Activated CD8-positive, alpha-beta memory T cell treated with anti-CD3 and anti-CD28 coated beads, Interleukin-2, amount 50 U/mL, for 1 hour (primary cell): Measurements from ENCODE around the gene MAEA.
"Not testable (repeated sequence)": the region's sequence is repeated elsewhere in the genome, so short reads cannot be mapped to it uniquely, and the experiment has no call there.

Source experiments
- DNase-seq: peaks from one replicate; pipeline ENCODE4 v3.0.0-alpha.2; 2020; ENCODE audit errors: extremely low read depth

Gene MAEA

DNA sequence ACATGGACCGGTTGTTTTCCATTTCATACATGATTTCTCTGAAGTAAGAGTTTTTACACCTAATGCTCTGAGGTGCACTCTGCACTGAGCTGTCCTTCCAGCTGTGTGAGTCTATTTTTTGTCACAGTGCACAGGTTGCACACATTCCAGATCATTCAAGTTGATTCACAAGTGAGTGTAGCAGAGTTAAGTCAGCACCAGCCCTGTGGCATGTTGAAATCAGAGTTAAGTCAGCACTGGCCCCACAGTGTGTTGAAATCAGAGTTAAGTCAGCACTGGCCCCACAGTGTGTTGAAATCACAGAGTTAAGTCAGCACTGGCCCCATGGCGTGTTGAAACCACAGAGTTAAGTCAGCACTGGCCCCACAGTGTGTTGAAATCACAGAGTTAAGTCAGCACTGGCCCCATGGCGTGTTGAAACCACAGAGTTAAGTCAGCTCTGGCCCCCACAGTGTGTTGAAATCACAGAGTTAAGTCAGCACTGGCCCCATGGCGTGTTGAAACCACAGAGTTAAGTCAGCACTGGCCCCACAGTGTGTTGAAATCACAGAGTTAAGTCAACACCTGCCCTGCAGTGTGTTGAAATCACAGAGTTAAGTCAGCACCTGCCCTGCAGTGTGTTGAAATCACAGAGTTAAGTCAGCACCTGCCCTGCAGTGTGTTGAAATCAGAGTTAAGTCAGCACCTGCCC lies 45.6 kb downstream of the MAEA start:
- DNase-seq, result not testable (repeated sequence)

DNA sequence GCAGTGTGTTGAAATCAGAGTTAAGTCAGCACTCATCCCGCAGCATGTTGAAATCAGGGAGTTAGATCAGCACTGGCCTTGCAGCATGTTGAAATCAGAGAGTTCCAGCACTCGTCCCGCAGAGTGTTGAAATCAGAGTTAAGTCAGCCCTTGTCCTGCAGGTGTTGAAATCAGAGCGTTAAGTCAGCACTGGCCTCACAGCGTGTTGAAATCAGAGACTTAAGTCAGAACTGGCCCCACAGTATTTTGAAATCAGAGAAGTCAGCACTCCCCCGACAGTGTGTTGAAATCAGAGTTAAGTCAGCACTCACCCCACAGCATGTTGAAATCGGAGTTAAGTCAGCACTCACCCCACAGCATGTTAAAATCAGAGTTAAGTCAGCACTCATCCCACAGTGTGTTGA lies 46.4 kb downstream of the MAEA start:
- no peak for DNase-seq

GRCh38 chr4:1337376-1337831 lies 47.7 kb downstream of the MAEA start:
- no peak for DNase-seq

- DNase-seq, result no peak
Measured at GRCh38 chr4:1337951-1338751, 48.5 kb downstream of the MAEA start.

GRCh38 chr4:1338752-1339414 lies 49.2 kb downstream of the MAEA start:
- no peak for DNase-seq

GRCh38 chr4:1339489-1339888 lies 49.8 kb downstream of the MAEA start:
- no peak for DNase-seq

- no peak for DNase-seq
Measured at GRCh38 chr4:1340181-1340747, 50.6 kb downstream of the MAEA start.

- DNase-seq, result no peak
Measured at GRCh38 chr4:1340861-1341260, 51.2 kb downstream of the MAEA start.

DNA sequence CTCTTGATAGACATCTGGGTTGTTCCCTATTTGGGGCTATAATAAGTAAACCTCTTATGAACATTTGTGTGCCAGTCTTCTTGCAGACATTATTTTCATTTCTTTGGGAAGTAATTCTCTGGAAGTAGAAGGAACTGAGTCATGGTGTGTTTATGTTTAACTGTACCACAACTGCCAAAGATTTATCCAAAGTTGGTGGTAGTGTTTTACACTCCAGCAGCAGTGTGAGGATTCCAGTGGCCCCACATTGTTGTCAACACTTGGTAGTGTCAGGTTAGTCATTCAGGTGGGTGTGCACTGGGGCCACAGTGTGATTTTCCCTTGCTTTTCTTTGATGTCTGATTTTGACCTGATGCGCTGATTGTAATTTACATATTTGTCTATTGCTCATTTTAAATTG lies 52.3 kb downstream of the MAEA start:
- DNase-seq, result no peak

GRCh38 chr4:1344696-1345095 lies 55.0 kb downstream of the MAEA start:
- no peak for DNase-seq

GRCh38 chr4:1345903-1346780 lies 56.5 kb downstream of the MAEA start:
- DNase-seq, result no peak

- peak; percentile 99 for DNase-seq
Measured at GRCh38 chr4:1346781-1347409, 57.2 kb downstream of the MAEA start, which contains the start of gene UVSSA. Gene UVSSA (plus strand): TSS chr4:1347208. CDS start chr4:1348092, 884 bp downstream.

GRCh38 chr4:1347410-1347864 lies 57.7 kb downstream of the MAEA start:
- DNase-seq, result no peak

DNA sequence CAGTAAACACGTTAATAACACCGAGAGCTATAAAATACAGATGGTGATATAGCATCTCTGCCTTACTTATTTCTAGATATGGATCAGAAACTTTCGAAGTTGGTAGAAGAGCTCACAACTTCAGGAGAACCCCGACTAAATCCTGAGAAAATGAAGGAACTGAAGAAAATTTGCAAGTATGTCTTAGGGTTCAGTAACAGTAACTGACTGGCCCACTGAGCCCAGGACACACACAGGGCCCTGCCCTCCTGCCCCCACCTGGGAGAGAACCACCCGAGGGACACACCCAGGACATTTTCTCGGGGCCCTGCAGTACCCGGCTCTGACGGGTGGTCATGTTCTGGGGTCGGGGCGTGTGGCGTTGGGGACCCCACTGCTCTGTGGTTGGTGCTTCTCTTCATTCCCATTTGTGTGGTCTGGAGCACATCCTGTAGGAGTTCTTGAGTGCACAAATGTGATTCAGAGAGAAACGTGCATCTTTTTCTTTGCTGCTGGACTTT lies 58.4 kb downstream of the MAEA start:
- no peak for DNase-seq

- DNase-seq, result no peak
Measured at GRCh38 chr4:1348746-1349145, 59.1 kb downstream of the MAEA start.

- no peak for DNase-seq
Measured at GRCh38 chr4:1349359-1350168, 59.9 kb downstream of the MAEA start.

DNA sequence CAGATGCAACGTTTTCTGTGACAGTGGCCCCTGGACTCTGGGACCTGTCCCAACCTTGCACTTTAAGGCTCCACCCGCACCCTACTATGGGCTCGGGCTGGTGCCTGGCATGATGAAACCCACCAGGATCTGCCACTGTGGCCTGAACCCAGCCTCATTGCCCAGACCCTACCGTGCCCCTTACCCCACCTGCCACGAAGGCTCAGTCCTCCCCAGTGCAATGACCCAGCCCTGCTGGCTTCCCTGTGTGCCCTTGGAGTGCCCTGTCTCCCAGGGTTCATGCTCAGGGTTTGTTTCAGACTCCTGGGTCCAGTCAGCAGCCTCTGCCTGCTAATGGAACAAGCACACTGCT lies 60.5 kb downstream of the MAEA start:
- DNase-seq, result no peak

DNA sequence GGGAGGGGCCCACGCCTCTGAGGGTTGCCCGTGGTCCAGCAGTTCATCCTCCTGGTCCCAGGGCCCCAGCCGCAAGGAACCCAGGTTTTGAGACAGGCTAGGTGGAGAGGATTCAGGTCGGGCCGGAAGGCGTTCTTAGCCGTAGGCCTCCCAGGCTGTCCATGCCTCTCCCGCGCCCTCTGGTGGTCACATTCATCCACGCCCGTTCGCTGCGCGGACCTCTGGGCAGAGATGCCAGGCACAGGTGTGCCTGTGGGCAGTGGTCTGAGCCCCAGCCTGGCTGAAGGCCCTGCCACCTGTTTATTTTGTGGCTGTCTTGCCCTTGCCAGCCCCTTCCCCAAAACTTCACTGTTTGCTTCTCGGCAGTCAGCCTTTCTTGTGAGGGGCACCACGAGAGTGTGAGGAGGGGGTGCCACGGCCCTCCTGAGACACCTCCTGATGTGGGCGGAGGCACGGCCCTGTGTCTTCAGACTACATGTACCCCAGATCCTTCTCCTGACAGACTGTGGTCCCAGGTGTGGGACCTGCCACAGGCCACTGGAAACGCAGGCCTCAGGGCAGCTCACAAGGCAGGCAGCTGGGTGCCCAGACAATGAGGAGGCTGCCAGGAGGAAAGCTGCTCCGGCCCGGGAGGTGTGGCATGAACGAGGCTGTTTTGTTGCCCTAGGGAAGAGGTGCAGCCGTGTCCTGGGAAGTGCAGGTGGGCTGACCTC lies 62.3 kb downstream of the MAEA start:
- peak; percentile 67 for DNase-seq

DNA sequence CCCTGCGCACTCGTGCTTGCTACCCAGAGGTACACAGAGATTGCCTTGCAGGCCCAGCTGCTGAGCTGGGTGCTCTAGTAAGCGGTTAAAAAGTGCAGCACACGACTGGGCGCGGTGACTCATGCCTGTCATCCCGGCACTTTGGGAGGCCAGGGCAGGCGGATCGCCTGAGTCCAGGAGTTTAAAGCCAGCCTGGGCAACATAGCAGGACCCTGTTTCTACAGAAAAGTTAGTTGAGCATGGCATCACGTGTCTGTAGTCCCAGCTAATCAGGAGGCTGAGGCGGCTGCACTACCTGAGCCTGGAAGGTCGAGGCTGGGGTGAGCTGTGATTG lies 62.8 kb downstream of the MAEA start:
- DNase-seq, result no peak
